BJ (cell line): ENCODE data around the gene ENO2. TPM values are rescaled to one million over a fixed set of nuclear protein-coding genes. Genes with fewer than 3 reads are reported as not detected.

Source experiments
- CTCF ChIA-PET: fragments of 350-600 bp; formaldehyde crosslinking; extraction: SDS; loops from one replicate; lab custom pipeline; 2021; ENCODE audit warnings: antibody characterized with exemption, inconsistent platforms; lab: Yijun Ruan, JAX
- POLR2A ChIA-PET: fragments of 300-600 bp; sonication (Branson Sonifier 250); formaldehyde crosslinking; extraction: SDS; loops from one replicate; lab custom pipeline; 2021; ENCODE audit warnings: antibody characterized with exemption; lab: Charles Lee
- DNase-seq: peaks from one replicate; pipeline ENCODE4 v3.0.0-alpha.2; 2011; ENCODE audit warnings: low read depth
- H3K27me3 ChIP-seq: 2 replicates; pipeline ENCODE4 v1.6.0; 2011; ENCODE audit warnings: low read length; ENCODE audit not compliant: control insufficient read depth, insufficient read depth
- H3K36me3 ChIP-seq: 2 replicates; pipeline ENCODE4 v1.5.1; 2011; ENCODE audit warnings: low read length; ENCODE audit not compliant: control insufficient read depth, insufficient read depth
- H3K4me3 ChIP-seq: 2 replicates; pipeline ENCODE4 v1.5.1; 2011; ENCODE audit warnings: low read depth, mild to moderate bottlenecking, control low read depth, low read length
- CTCF ChIP-seq: IDR thresholded peaks from 2 replicates; pipeline ENCODE4 v1.5.1; 2011; ENCODE audit warnings: low read depth, mild to moderate bottlenecking, control low read depth, inconsistent platforms, low read length, moderate library complexity; ENCODE audit not compliant: insufficient read depth
- polyA plus RNA-seq: library from polyadenylated mRNA; depleted of rRNA; stranded (reverse); fragments of >200 nt; gene quantifications from 2 replicates; pipeline ENCODE4 v1.2.3, GENCODE V29; 2011

Gene ENO2
- polyA plus RNA-seq, 1 experiment: 29.7 TPM

GRCh38 chr12:6952121-6952862 lies 37.9 kb downstream of the ENO2 start:
- POLR2A ChIA-PET: no interaction called here
- CTCF ChIA-PET: interaction anchor here (1.0 to 1.6 kb wide), 3 partner anchors 9 to 80 kb away, joined by 3 to 7 read pairs (median 3); partner anchors contain the start of genes C12orf57 and RNU7-1
- Histone ChIP-seq H3K27me3 (no peaks in the 10 kb centered on the region), H3K4me3 (no peak overlapping the region), H3K36me3 (no peaks in the 10 kb centered on the region)
- no peak for TF ChIP-seq CTCF
- DNase-seq: no peak

- POLR2A ChIA-PET: no interaction called here
Observed at GRCh38 chr12:6952863-6953441, 38.6 kb downstream of the ENO2 start.

GRCh38 chr12:6953442-6954315 lies 39.3 kb downstream of the ENO2 start:
- ChIA-PET CTCF (interaction anchor here (0.9 to 2.0 kb wide), 6 partner anchors 8 to 81 kb away, joined by 3 to 8 read pairs (median 3); partner anchors contain the start of genes C12orf57 and RNU7-1), POLR2A (no interaction called here)
- Histone ChIP-seq H3K4me3 (no peak overlapping the region), H3K27me3 (no peaks in the 10 kb centered on the region), H3K36me3 (no peaks in the 10 kb centered on the region)
- no peak for DNase-seq
- TF ChIP-seq CTCF: no peak

More at GRCh38 chr12:6952863-6953441, 38.6 kb downstream of the ENO2 start:
- CTCF ChIA-PET: interaction anchor here (0.9 to 1.6 kb wide), 4 partner anchors 9 to 80 kb away, joined by 3 to 7 read pairs (median 3); partner anchors contain the start of genes C12orf57 and RNU7-1
- TF ChIP-seq CTCF: no peak
- Histone ChIP-seq H3K36me3 (no peaks in the 10 kb centered on the region), H3K4me3 (no peak overlapping the region), H3K27me3 (no peaks in the 10 kb centered on the region)
- DNase-seq: no peak

GRCh38 chr12:6954316-6955107 lies 40.1 kb downstream of the ENO2 start:
- TF ChIP-seq CTCF: no peak
- ChIA-PET CTCF (interaction anchor here (0.6 to 2.0 kb wide), 4 partner anchors 8 to 89 kb away, joined by 3 to 8 read pairs (median 4); no protein-coding TSS in a partner anchor), POLR2A (no interaction called here)
- Histone ChIP-seq H3K36me3 (no peaks in the 10 kb centered on the region), H3K4me3 (no peak overlapping the region), H3K27me3 (no peaks in the 10 kb centered on the region)
- no peak for DNase-seq
